Spleen (tissue), 11 donors: Measurements from ENCODE around the gene OR7C1. TPM values are rescaled to one million over a fixed set of nuclear protein-coding genes. Genes with fewer than 3 reads are reported as not detected.
A peak's percentile ranks its signal among the peaks of the same experiment; 100 is the strongest.
"Not testable (repeated sequence)": the region's sequence is repeated elsewhere in the genome, so short reads cannot be mapped to it uniquely, and the experiment has no call there.

Experiments
- DNase-seq: peaks from one replicate; pipeline ENCODE4 v3.0.0-alpha.2; 2020
- H3K27ac ChIP-seq, 8 donors: fragments of 200-600 bp; sonication (generic) in 7 of 8; 1 replicate in 4 of 8; 2 replicates in 4 of 8; pipeline versions ENCODE4 v1.5.0 to v1.8.0; 2016 to 2021; ENCODE audit warnings: inconsistent platforms in 4 of 8, mild to moderate bottlenecking in 4 of 8, moderate library complexity in 1 of 8
- H3K27me3 ChIP-seq, 7 donors: fragments of 200-600 bp; sonication (generic) in 6 of 7; replicated peaks in 1 of 7; 1 replicate in 4 of 7; 2 replicates in 3 of 7; pipeline versions ENCODE4 v1.5.0 to v1.8.0; 2016 to 2021; ENCODE audit warnings: inconsistent platforms in 3 of 7, mild to moderate bottlenecking in 1 of 7
- H3K36me3 ChIP-seq, 6 donors: fragments of 200-600 bp; sonication (generic) in 5 of 6; 1 replicate in 4 of 6; 2 replicates in 2 of 6; pipeline versions ENCODE4 v1.5.0 to v1.8.0; 2016 to 2021; ENCODE audit warnings: inconsistent platforms in 2 of 6
- H3K4me1 ChIP-seq, 6 donors: fragments of 200-600 bp; sonication (generic) in 5 of 6; 1 replicate in 3 of 6; 2 replicates in 3 of 6; pipeline versions ENCODE4 v1.5.0 to v1.8.0; 2016 to 2021; ENCODE audit warnings: inconsistent platforms in 3 of 6
- H3K4me3 ChIP-seq, 8 donors: fragments of 200-600 bp; sonication (generic) in 7 of 8; 1 replicate in 4 of 8; 2 replicates in 4 of 8; pipeline versions ENCODE4 v1.5.0 to v1.8.0; 2016 to 2021; ENCODE audit warnings: inconsistent platforms in 4 of 8, mild to moderate bottlenecking in 4 of 8, moderate library complexity in 2 of 8
- H3K9me3 ChIP-seq, 8 donors: fragments of 200-600 bp; sonication (generic) in 7 of 8; 1 replicate in 4 of 8; 2 replicates in 4 of 8; pipeline versions ENCODE4 v1.5.0 to v1.8.0; 2016 to 2021; ENCODE audit warnings: inconsistent platforms in 4 of 8
- POLR2A ChIP-seq, 3 donors: fragments of 450-650 bp; IDR thresholded peaks; one replicate each; pipeline ENCODE4 v1.5.1; 2017; ENCODE audit warnings: antibody characterized with exemption in 3 of 3, mild to moderate bottlenecking in 1 of 3
- POLR2AphosphoS5 ChIP-seq, 3 donors: sonication (generic); formaldehyde crosslinking; IDR thresholded peaks; one replicate each; pipeline ENCODE4 v1.5.1; 2017; ENCODE audit warnings: antibody characterized with exemption in 3 of 3
- WGBS, 5 donors: extraction: QIAGEN DNeasy Blood & Tissue Kit in 3 of 5; methylation state at CpG; one replicate each; pipeline versions ENCODE4 v1.1.5 to v1.1.7; 2013 to 2018; 5-methylcytosine and 5-hydroxymethylcytosine counted together
- intact Hi-C: fragments of 100-400 bp; cut with DNase I; formaldehyde crosslinking; loops from one replicate; pipeline ENCODE4 v1.15.0; 2023; ENCODE audit warnings: low total_unique reads
- polyA plus RNA-seq, 3 donors: library from polyadenylated mRNA; stranded (reverse); fragments of 200-250 nt; gene quantifications; one replicate each; pipeline ENCODE4 v1.2.1, GENCODE V29; 2013
- total RNA-seq, 7 donors: library from RNA; depleted of rRNA in 3 of 7; stranded (reverse); fragments of >200 nt in 3 of 7; fragmentation: NEBNext Ultra II Directional in 4 of 7; extraction: Animal tissue kit (Norgen Biotek cat#: 25700) in 4 of 7; gene quantifications; one replicate each; pipeline versions ENCODE4 v1.1.0 to v1.2.1, GENCODE V29; 2016 to 2021
- TF ChIP-seq, protein P1 (sequence below), 11 experiments: fragments of 200-600 bp in 7 of 11; fragments of 450-650 bp in 4 of 11; sonication (generic) in 4 of 11; IDR thresholded peaks in 8 of 11; conservative IDR thresholded peaks in 3 of 11; 1 replicate in 7 of 11; 2 replicates in 4 of 11; pipeline versions ENCODE4 v1.4.0 to v1.8.0; 2016 to 2021; ENCODE audit warnings: antibody characterized with exemption in 11 of 11, inconsistent platforms in 4 of 11, mild to moderate bottlenecking in 1 of 11
- donor health status: healthy with polysubstance abuse.
- donor health status: DM: no; HTN: no; CAD: no; lungs with moderate emphysema.
- donor health status: DM: no; HTN: no; CAD: no.
- donor health status: Bipolar disorder and iron deficiency.
- donor health status: healthy.
- donor health status: DM: no; HTN: no; CAD: no.
- donor health status: DM: yes; HTN: yes; CAD: no.

The OR7C1 gene
- total and polyA plus RNA-seq, 10 donors, result under 0.01 to 0.02 TPM; not detected in 8

- 70 to 93% (median 85%) methylated on average over 2 of the region's 2 CpGs for WGBS, 5 donors
- DNase-seq, result no peak
- Histone ChIP-seq H3K9me3 (no peaks in the 10 kb centered on the region), H3K4me3 (no peak overlapping the region), H3K27ac (no peak overlapping the region), H3K4me1 (peaks cover 0 to 19% (median 2%) of the 10 kb centered on the region in 6 donors), H3K27me3 (peaks cover 0 to 18% (median 0%) of the 10 kb centered on the region in 7 donors), H3K36me3 (peaks cover 0 to 100% (median 9%) of the 10 kb centered on the region in 6 donors)
- intact Hi-C loops, result no loop called here
- TF ChIP-seq, protein P1, sequence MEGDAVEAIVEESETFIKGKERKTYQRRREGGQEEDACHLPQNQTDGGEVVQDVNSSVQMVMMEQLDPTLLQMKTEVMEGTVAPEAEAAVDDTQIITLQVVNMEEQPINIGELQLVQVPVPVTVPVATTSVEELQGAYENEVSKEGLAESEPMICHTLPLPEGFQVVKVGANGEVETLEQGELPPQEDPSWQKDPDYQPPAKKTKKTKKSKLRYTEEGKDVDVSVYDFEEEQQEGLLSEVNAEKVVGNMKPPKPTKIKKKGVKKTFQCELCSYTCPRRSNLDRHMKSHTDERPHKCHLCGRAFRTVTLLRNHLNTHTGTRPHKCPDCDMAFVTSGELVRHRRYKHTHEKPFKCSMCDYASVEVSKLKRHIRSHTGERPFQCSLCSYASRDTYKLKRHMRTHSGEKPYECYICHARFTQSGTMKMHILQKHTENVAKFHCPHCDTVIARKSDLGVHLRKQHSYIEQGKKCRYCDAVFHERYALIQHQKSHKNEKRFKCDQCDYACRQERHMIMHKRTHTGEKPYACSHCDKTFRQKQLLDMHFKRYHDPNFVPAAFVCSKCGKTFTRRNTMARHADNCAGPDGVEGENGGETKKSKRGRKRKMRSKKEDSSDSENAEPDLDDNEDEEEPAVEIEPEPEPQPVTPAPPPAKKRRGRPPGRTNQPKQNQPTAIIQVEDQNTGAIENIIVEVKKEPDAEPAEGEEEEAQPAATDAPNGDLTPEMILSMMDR (IDR thresholded peaks at IDR 0.05 in 8 of 11, conservative IDR thresholded peaks at IDR 0.05 in 3 of 11), result no peak
- no peak for TF ChIP-seq POLR2AphosphoS5 (IDR thresholded peaks at IDR 0.05)
These were observed 67.5 kb downstream of the OR7C1 start for GRCh38 chr19:14767466-14767971.

GRCh38 chr19:14765841-14766240 lies 69.1 kb downstream of the OR7C1 start:
- H3K4me1 ChIP-seq, H3K27ac ChIP-seq, intact Hi-C loops, H3K4me3 ChIP-seq, H3K9me3 ChIP-seq: not testable (repeated sequence)
- Histone ChIP-seq H3K27me3 (peaks cover 0 to 16% (median 0%) of the 10 kb centered on the region in 7 donors), H3K36me3 (peaks cover 0 to 100% (median 7%) of the 10 kb centered on the region in 6 donors)
- peak; percentile 36 for DNase-seq
- WGBS, 5 donors, result 84 to 88% (median 85%) methylated on average over 10 to 15 of the region's 15 CpGs

DNA sequence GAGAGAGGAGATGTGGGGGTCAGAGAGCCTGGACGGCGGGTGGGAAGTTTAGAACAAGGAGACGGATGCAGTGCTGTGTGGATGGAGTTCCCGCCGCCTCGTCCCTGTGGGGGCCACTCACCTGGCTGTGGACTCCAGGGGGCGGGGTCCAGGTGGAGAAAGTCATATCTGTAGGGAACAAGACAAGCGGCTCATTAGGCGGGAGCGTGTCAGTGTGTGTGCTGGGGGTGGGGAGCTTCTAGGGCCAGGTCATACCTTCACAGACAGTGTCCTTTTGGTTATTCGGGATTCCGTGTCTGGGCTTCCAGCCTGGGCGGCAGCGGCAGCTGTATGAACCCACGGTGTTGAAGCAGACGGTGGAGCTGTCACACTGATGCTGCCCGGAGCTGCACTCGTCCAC lies 69.6 kb downstream of the OR7C1 start:
- intact Hi-C loops, H3K27ac ChIP-seq, H3K4me3 ChIP-seq, H3K9me3 ChIP-seq, H3K4me1 ChIP-seq: not testable (repeated sequence)
- WGBS, 5 donors, result 87 to 94% (median 90%) methylated on average over 4 to 15 of the region's 18 CpGs
- Histone ChIP-seq H3K36me3 (peaks cover 0 to 100% (median 6%) of the 10 kb centered on the region in 6 donors), H3K27me3 (peaks cover 0 to 15% (median 0%) of the 10 kb centered on the region in 7 donors)
- DNase-seq, result peak; percentile 27

DNA sequence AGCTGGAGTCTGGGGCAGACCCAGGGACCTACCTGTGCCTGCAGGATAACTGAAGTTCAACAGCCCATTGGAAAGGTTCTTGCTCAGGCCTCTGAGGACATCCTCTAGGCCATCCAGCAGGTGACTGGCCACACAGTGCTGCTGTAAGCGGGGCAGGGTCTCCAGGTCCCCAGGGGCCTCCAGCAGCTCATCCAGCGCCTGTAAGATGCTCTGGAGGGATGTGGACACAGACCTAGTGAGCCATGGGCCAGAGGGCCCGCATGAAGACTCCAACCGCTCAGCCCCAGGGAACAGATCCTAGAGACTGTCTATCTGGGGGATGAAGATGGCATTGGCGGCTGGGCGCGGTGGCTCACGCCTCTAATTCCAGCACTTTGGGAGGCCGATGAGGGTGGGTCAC lies 70.6 kb downstream of the OR7C1 start:
- Histone ChIP-seq H3K27me3 (peaks cover 0 to 20% (median 0%) of the 10 kb centered on the region in 7 donors), H3K9me3 (no peaks in the 10 kb centered on the region), H3K36me3 (peaks cover 0 to 96% (median 6%) of the 10 kb centered on the region in 6 donors), H3K4me3 (no peak overlapping the region), H3K27ac (peak overlapping the region in 3 of 8 donors; percentile 10 to 54 (median 30)), H3K4me1 (no peaks in the 10 kb centered on the region)
- intact Hi-C loops, result no loop called here
- peak; percentile 47 for DNase-seq
- WGBS, 5 donors, result 86 to 96% (median 92%) methylated on average over 8 to 9 of the region's 9 CpGs
- peak in 1 of 3 donors; percentile 27 for TF ChIP-seq POLR2AphosphoS5 (IDR thresholded peaks at IDR 0.05)
- TF ChIP-seq, protein P1 (IDR thresholded peaks at IDR 0.05 in 8 of 11, conservative IDR thresholded peaks at IDR 0.05 in 3 of 11), result no peak
- no peak for TF ChIP-seq POLR2A (IDR thresholded peaks at IDR 0.05)

GRCh38 chr19:14763497-14764145 lies 71.4 kb downstream of the OR7C1 start:
- TF ChIP-seq POLR2A (IDR thresholded peaks at IDR 0.05), result no peak
- TF ChIP-seq, protein P1 (IDR thresholded peaks at IDR 0.05 in 8 of 11, conservative IDR thresholded peaks at IDR 0.05 in 3 of 11), result no peak
- TF ChIP-seq POLR2AphosphoS5 (IDR thresholded peaks at IDR 0.05), result no peak
- no peak for DNase-seq
- WGBS, 5 donors, result 59 to 77% (median 74%) methylated on average over 4 of the region's 4 CpGs

More at GRCh38 chr19:14763497-14764145, 71.4 kb downstream of the OR7C1 start:
- peak overlapping the region in 2 of 8 donors; percentile 10 to 54 for H3K27ac ChIP-seq
- H3K4me1 ChIP-seq, result no peaks in the 10 kb centered on the region
- peaks cover 0 to 20% (median 0%) of the 10 kb centered on the region in 7 donors for H3K27me3 ChIP-seq
- H3K36me3 ChIP-seq, result peaks cover 0 to 95% (median 5%) of the 10 kb centered on the region in 6 donors
- no peak overlapping the region for H3K4me3 ChIP-seq
- intact Hi-C loops, result no loop called here
- no peaks in the 10 kb centered on the region for H3K9me3 ChIP-seq
